B cell (primary cell): Measurements from ENCODE around the gene MYO1B. TPM values are rescaled to one million over a fixed set of nuclear protein-coding genes. Genes with fewer than 3 reads are reported as not detected.

Experiments
- ATAC-seq: fragments of 200-7000 bp; cut with Tn5 transposase; one replicate; pipeline ENCODE4 v1.10.0; 2021; ENCODE audit warnings: low read depth, mild to moderate bottlenecking, moderate number of reproducible peaks, moderate library complexity
- CTCF ChIA-PET: fragments of 350-600 bp; sonication (Branson Sonifier 250); formaldehyde crosslinking; loops from one replicate; lab custom pipeline; 2021; ENCODE audit warnings: antibody characterized with exemption, inconsistent platforms; lab: Charles Lee
- POLR2A ChIA-PET: fragments of 350-600 bp; sonication (Branson Sonifier 250); formaldehyde crosslinking; loops from one replicate; lab custom pipeline; 2021; ENCODE audit warnings: antibody characterized with exemption; lab: Charles Lee
- DNase-seq: peaks from one replicate; pipeline ENCODE4 v3.0.0; 2013
- H2AFZ ChIP-seq: 2 replicates; pipeline ENCODE4 v1.6.1; 2012; ENCODE audit warnings: mild to moderate bottlenecking, low read depth, low read length; ENCODE audit not compliant: insufficient read depth, poor library complexity, severe bottlenecking
- H3K27ac ChIP-seq, 2 donors: 1 replicate in 1 of 2; 2 replicates in 1 of 2; pipeline ENCODE4 v1.5.1; 2012 to 2013; ENCODE audit warnings: low read length in 2 of 2, mild to moderate bottlenecking in 2 of 2, moderate library complexity in 1 of 2
- H3K27me3 ChIP-seq, 4 experiments: fragments of 200-600 bp in 1 of 4; sonication (generic) in 1 of 4; replicated peaks in 1 of 4; 1 replicate in 2 of 4; 2 replicates in 2 of 4; pipeline versions ENCODE4 v1.6.1 to v1.7.0; 2013 to 2016; ENCODE audit warnings: low read length in 3 of 4, mild to moderate bottlenecking in 2 of 4, mixed read lengths in 1 of 4, moderate library complexity in 1 of 4; ENCODE audit not compliant: insufficient read depth in 4 of 4, control insufficient read depth in 3 of 4; ENCODE audit errors: control extremely low read depth in 1 of 4
- H3K36me3 ChIP-seq, 2 experiments: replicated peaks in 1 of 2; 1 replicate in 1 of 2; 2 replicates in 1 of 2; pipeline versions ENCODE4 v1.6.1 to v1.7.1; 2013; ENCODE audit warnings: low read length in 1 of 2; ENCODE audit not compliant: insufficient read depth in 2 of 2, control insufficient read depth in 1 of 2; ENCODE audit errors: control extremely low read depth in 1 of 2, extremely low read depth in 1 of 2
- H3K4me1 ChIP-seq, 2 donors: fragments of 200-600 bp in 1 of 2; sonication (generic) in 1 of 2; 1 replicate in 1 of 2; 2 replicates in 1 of 2; pipeline versions ENCODE4 v1.5.1 to v1.6.1; 2013 to 2017; ENCODE audit warnings: low read length in 2 of 2; ENCODE audit not compliant: control insufficient read depth in 2 of 2, insufficient read depth in 2 of 2
- H3K4me2 ChIP-seq: replicated peaks from 2 replicates; pipeline ENCODE3; 2012; ENCODE audit warnings: mild to moderate bottlenecking, low read depth, low read length; ENCODE audit not compliant: poor library complexity, severe bottlenecking
- H3K4me3 ChIP-seq, 5 experiments: fragments of 200-600 bp in 1 of 5; sonication (generic) in 1 of 5; 1 replicate in 3 of 5; 2 replicates in 2 of 5; pipeline versions ENCODE4 v1.5.1 to v1.7.0; 2011 to 2016; ENCODE audit warnings: low read length in 4 of 5, mild to moderate bottlenecking in 4 of 5, low read depth in 2 of 5, control low read depth in 1 of 5, moderate library complexity in 1 of 5; ENCODE audit not compliant: insufficient read depth in 1 of 5; ENCODE audit errors: control extremely low read depth in 1 of 5, extremely low read depth in 1 of 5
- H3K79me2 ChIP-seq: fragments of 200-600 bp; sonication (generic); one replicate; pipeline ENCODE4 v1.6.0; 2016; ENCODE audit warnings: low read length; ENCODE audit not compliant: control insufficient read depth, insufficient read depth
- H3K9ac ChIP-seq: fragments of 200-600 bp; sonication (generic); 2 replicates; pipeline ENCODE4 v1.6.1; 2017; ENCODE audit warnings: mild to moderate bottlenecking, low read length, moderate library complexity
- H3K9me3 ChIP-seq, 3 donors: one replicate each; pipeline versions ENCODE4 v1.6.1 to v1.7.1; 2013; ENCODE audit warnings: low read length in 2 of 3; ENCODE audit not compliant: control insufficient read depth in 2 of 3, insufficient read depth in 1 of 3; ENCODE audit errors: control extremely low read depth in 1 of 3
- H4K20me1 ChIP-seq: 2 replicates; pipeline ENCODE4 v1.6.0; 2012; ENCODE audit warnings: mild to moderate bottlenecking, low read length; ENCODE audit not compliant: insufficient read depth, control insufficient read depth, poor library complexity, severe bottlenecking
- H3K27ac Mint-ChIP-seq: one replicate; pipeline ENCODE4 v1.8.0; 2021; ENCODE audit warnings: mixed read lengths
- H3K27me3 Mint-ChIP-seq: one replicate; pipeline ENCODE4 v1.8.0; 2021; ENCODE audit warnings: mixed read lengths
- H3K4me1 Mint-ChIP-seq: one replicate; pipeline ENCODE4 v1.8.0; 2021; ENCODE audit warnings: mixed read lengths
- H3K4me3 Mint-ChIP-seq: one replicate; pipeline ENCODE4 v1.8.0; 2021; ENCODE audit warnings: mixed read lengths
- H3K9me3 Mint-ChIP-seq: one replicate; pipeline ENCODE4 v1.8.0; 2022; ENCODE audit warnings: mixed read lengths; ENCODE audit not compliant: insufficient read depth
- EZH2 ChIP-seq: IDR thresholded peaks from 2 replicates; pipeline ENCODE4 v1.6.1; 2012; ENCODE audit warnings: borderline replicate concordance, low read depth, mild to moderate bottlenecking, moderate library complexity, low read length; ENCODE audit not compliant: insufficient read depth, poor library complexity, severe bottlenecking
- WGBS: methylation state at CpG from one replicate; pipeline ENCODE4 v1.1.5; 2013; ENCODE audit warnings: missing lambda C conversion rate; ENCODE audit not compliant: insufficient coverage; 5-methylcytosine and 5-hydroxymethylcytosine counted together
- intact Hi-C: fragments of 100-400 bp; cut with micrococcal nuclease; formaldehyde crosslinking; loops from one replicate; pipeline ENCODE4 v1.10.0; 2022
- polyA plus RNA-seq: library from polyadenylated mRNA; depleted of rRNA; stranded (reverse); fragments of >200 nt; gene quantifications from 2 replicates; pipeline ENCODE4 v1.2.3, GENCODE V29; 2012
- total RNA-seq, 2 donors: library from RNA; stranded (reverse); fragments of 120-200 nt in 1 of 2; gene quantifications; 1 replicate in 1 of 2; 2 replicates in 1 of 2; pipeline versions ENCODE4 v1.2.3 to v1.2.4, GENCODE V29; 2013 to 2022
- TF ChIP-seq, protein P1 (sequence below): fragments of 200-600 bp; IDR thresholded peaks from one replicate; pipeline ENCODE4 v1.8.0; 2022; ENCODE audit warnings: antibody characterized with exemption, mild to moderate bottlenecking

The MYO1B gene
- total and polyA plus RNA-seq, 2 donors (not counting 1 experiment from before 2014, with no cell fraction given), result 0.67 to 4.4 TPM

DNA sequence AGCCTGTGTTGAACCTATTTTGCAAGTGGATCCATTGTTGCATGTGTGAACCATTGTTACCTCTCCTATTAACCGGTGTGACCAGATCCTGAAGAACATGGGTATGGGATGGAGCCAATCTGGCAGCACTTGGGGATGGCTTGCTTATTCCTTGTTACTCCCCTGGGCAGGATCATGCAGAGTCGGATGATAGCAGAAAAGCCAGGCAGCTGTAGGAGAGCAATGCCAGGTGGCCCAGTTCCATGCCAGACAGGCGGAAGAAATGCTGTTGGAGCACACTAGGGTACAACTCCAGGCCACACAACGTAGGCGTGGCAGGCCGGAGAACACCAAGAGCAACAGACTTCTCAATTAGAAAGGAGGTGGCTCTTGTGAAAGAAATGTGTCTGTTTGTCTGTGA lies 16.3 kb upstream of the MYO1B start:
- Mint-ChIP-seq H3K27me3 (no peaks in the 10 kb centered on the region), H3K4me3 (no peak overlapping the region), H3K4me1 (peaks cover 4% of the 10 kb centered on the region), H3K27ac (no peak overlapping the region), H3K9me3 (no peaks in the 10 kb centered on the region)
- H3K4me3 ChIP-seq, result no peak overlapping the region
- H3K4me2 ChIP-seq, result no peak overlapping the region
- H2AFZ ChIP-seq, result no peak overlapping the region
- H3K27me3 ChIP-seq, result no peaks in the 10 kb centered on the region
- H4K20me1 ChIP-seq, result no peaks in the 10 kb centered on the region
- CTCF ChIA-PET, result no interaction called here
- DNase-seq (no peak), ATAC-seq (no peak)
- 97% methylated on average over 6 of the region's 6 CpGs for WGBS
- H3K9ac ChIP-seq, result no peak overlapping the region
- intact Hi-C loops, result no loop called here
- POLR2A ChIA-PET, result no interaction called here
- no peaks in the 10 kb centered on the region for H3K4me1 ChIP-seq
- TF ChIP-seq, protein P1, sequence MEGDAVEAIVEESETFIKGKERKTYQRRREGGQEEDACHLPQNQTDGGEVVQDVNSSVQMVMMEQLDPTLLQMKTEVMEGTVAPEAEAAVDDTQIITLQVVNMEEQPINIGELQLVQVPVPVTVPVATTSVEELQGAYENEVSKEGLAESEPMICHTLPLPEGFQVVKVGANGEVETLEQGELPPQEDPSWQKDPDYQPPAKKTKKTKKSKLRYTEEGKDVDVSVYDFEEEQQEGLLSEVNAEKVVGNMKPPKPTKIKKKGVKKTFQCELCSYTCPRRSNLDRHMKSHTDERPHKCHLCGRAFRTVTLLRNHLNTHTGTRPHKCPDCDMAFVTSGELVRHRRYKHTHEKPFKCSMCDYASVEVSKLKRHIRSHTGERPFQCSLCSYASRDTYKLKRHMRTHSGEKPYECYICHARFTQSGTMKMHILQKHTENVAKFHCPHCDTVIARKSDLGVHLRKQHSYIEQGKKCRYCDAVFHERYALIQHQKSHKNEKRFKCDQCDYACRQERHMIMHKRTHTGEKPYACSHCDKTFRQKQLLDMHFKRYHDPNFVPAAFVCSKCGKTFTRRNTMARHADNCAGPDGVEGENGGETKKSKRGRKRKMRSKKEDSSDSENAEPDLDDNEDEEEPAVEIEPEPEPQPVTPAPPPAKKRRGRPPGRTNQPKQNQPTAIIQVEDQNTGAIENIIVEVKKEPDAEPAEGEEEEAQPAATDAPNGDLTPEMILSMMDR, result no peak
- no peak for TF ChIP-seq EZH2
- no peaks in the 10 kb centered on the region for H3K9me3 ChIP-seq
- no peak overlapping the region for H3K27ac ChIP-seq
- no peaks in the 10 kb centered on the region for H3K36me3 ChIP-seq
- H3K79me2 ChIP-seq, result no peaks in the 10 kb centered on the region

DNA sequence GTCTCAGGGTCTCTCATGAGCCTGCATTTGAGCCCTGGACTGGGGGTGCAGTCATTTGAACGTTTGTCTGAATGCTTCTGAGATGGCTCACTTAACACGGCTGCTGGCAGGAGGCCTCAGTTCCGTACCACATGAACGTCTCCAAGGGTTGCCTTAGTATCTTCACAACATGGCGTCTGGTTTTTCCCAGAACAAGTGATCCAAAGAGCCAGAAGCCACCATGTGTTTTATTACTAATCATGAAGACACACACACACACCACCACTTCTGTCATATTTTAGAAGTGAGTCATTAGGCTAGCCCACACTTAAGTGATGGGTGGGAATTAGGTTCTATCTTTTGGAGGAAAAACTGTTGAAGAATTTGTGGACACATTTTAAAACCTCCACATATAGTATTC lies 15.0 kb upstream of the MYO1B start:
- H3K9me3 Mint-ChIP-seq, result no peaks in the 10 kb centered on the region
- Histone ChIP-seq H3K4me1 (no peaks in the 10 kb centered on the region), H3K9ac (no peak overlapping the region), H3K27ac (no peak overlapping the region), H3K9me3 (no peaks in the 10 kb centered on the region), H3K4me2 (no peak overlapping the region), H3K27me3 (no peaks in the 10 kb centered on the region), H4K20me1 (no peaks in the 10 kb centered on the region), H3K36me3 (no peaks in the 10 kb centered on the region), H3K79me2 (no peaks in the 10 kb centered on the region), H2AFZ (no peak overlapping the region), H3K4me3 (no peak overlapping the region)
- no peak overlapping the region for H3K4me3 Mint-ChIP-seq
- H3K27me3 Mint-ChIP-seq, result no peaks in the 10 kb centered on the region
- peaks cover 4% of the 10 kb centered on the region for H3K4me1 Mint-ChIP-seq
- intact Hi-C loops, result loop anchor here (5.0 kb wide), 1 partner anchor 292 kb away; no protein-coding TSS in a partner anchor
- 90% methylated on average over 4 of the region's 5 CpGs for WGBS
- ChIA-PET CTCF (interaction anchor here (1.2 to 1.6 kb wide), 4 partner anchors 12 to 292 kb away, joined by 3 to 5 read pairs (median 4); no protein-coding TSS in a partner anchor), POLR2A (no interaction called here)
- no peak overlapping the region for H3K27ac Mint-ChIP-seq
- DNase-seq, result no peak
- no peak for ATAC-seq
- TF ChIP-seq EZH2, result no peak
- TF ChIP-seq, protein P1, result no peak
